Islet precursor cell (in vitro differentiated cells): Measurements from ENCODE around the gene MIEF2.

Source experiments
- DNase-seq: peaks from one replicate; pipeline ENCODE4 v3.0.0-alpha.2; 2018

Gene MIEF2

DNA sequence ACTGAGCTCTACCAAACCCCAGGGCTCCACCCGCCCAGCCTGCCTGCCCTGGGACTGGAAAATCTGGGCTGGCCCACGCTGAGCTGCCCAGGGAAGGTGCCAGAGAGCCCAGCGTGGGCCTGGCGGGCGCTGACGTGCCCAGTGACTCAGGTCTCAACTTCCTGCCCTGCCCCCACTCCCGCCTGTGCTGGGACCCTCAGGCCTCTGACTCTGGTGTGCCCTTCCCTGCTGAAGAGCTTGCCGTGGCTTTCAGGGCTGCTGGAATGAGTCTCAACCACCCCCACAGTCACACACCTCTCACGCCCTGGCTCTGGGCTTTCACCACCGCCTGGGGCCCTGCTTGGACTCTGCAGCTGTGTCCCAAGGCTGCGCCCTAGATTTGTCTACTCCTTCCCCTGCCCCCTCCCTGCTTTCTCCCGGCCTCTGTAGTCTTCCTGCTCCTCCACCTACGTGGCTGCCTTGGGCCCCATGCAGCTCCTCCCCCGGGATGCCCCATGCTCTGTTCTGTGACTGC is 24.7 kb upstream of the MIEF2 start:
- no peak for DNase-seq

GRCh38 chr17:18236494-18236893 is 24.0 kb upstream of the MIEF2 start:
- no peak for DNase-seq

DNA sequence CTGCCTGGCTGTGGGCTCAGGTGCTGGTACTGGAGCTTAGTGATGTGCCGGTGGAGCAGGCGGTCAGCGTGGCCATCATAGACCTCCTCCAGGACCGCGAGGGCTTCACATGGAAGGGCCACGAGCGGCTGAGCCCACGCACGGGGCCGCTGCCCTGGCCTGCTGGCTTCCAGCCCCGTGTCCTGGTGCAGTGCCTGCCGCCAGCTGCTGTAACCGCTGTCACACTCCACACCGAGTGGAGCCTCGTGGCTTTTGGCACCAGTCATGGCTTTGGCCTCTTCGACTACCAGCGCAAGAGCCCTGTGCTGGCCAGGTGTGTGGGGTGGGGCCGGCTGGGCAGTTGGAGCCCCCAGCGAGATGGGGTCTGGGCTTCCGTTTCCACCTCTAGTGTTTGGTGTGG is 23.0 kb upstream of the MIEF2 start:
- no peak for DNase-seq

DNA sequence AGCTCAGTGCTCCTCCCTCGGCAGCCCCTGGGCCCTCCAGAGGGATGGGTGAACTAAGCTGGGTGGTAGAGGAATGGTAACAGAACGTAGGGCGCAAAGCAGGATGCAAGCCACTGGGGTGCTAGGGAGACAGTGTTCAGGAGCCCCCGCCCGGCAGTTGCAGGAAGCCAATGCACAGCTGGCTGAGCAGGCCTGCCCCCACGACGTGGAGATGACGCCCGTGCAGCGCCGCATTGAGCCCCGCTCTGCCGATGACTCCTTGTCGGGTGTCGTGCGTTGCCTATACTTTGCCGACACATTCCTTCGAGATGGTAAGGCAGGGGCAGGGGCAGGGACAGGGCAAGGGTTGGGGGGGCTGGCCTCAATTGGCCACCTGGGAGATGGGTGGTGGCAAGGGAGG is 22.2 kb upstream of the MIEF2 start:
- no peak for DNase-seq

- DNase-seq, result no peak
Measured at GRCh38 chr17:18240449-18240848, 20.0 kb upstream of the MIEF2 start.

DNA sequence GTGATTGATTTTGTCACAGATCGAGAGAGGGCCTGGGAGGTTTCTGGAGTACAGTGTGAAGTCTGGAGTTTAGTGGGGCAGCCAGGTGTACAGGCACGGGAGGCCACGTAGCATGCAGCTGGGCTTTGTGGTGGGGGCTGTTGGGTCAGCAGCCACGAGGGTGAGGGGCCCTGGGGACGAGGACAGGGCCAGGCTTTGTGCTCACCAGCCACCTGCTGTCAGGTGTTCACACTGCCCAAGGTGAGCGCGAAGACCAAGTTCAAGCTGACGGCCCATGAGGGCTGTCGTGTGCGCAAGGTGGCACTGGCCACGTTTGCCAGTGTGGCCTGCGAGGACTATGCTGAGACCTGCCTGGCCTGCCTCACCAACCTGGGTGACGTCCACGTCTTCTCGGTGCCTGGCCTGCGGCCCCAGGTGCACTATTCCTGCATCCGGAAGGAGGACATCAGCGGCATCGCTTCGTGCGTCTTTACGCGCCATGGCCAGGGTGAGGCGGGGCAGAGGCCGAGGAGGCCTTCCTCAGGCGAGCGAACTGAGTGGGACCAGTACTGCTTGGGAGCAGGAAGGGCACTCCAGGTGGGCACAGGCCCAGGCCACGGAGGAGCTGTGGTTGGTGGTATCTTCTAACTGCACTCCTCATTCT is 19.1 kb upstream of the MIEF2 start:
- no peak for DNase-seq

GRCh38 chr17:18245038-18245776 is 15.3 kb upstream of the MIEF2 start:
- no peak for DNase-seq

- DNase-seq, result no peak
Measured at GRCh38 chr17:18246109-18246725, 14.2 kb upstream of the MIEF2 start.

- peak; percentile 92 for DNase-seq
Measured at GRCh38 chr17:18246880-18247612, 13.4 kb upstream of the MIEF2 start.

- no peak for DNase-seq
Measured at GRCh38 chr17:18247613-18248001, 12.9 kb upstream of the MIEF2 start.

DNA sequence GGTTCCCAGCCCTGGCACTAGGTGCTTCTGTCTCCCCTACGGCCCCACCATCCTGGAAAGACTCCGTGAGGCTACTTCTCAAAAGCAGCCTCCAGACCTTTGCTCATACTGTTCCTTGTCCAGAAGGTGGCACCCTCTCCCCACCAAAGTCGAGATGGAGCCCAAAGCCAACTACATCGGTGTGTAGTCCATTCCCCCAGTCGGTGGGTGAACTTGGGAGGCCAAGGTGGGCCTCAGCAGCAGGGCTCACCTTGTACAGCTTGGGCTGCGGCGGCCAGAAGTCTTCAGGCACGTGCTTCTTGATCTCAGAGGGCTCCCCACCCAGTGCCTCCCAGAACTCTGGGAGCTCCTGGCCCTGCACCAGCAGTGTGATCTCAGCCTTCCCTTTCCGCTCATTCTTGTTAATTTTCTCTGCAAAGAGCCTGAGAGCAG is 12.1 kb upstream of the MIEF2 start:
- DNase-seq, result peak; percentile 91

DNA sequence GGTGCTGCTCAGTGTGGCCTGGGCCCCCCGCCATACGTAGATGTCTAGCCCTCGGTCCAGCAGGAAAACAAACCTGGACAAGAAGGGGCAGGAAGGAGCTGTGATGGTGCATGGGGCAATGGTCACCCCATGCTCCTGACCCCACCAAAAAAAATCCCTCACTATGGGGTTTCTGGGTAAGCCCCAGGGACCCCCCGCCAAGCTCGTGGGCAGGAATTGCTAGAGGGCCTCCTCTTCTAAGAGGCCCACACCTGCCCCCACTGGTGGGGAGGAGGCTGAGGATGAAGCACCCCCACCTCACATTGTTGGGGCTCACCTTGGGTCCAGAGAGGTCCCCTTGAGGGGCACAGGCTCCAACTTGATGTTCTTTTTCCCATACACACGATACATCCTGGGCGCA is 11.7 kb upstream of the MIEF2 start:
- no peak for DNase-seq

DNA sequence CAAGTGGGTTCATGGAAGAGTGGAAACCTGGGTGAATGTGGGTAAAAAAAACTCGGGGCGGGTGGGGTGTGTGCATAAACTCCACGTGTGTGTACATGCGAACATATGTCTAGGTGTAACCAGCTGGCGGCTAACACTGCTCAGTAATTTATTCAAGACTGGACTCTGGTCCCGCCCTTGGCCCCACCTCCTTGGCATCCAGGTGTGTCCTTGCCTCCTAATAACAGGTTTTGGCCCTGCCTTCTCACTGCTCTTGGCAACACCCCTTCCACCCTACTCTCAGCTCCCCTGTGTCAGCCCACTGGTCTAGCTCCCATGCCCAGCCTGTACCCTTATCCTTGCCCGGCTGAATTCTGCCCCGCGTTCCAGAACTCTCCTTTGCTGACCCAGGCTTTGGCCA is 10.2 kb upstream of the MIEF2 start:
- DNase-seq, result no peak

DNA sequence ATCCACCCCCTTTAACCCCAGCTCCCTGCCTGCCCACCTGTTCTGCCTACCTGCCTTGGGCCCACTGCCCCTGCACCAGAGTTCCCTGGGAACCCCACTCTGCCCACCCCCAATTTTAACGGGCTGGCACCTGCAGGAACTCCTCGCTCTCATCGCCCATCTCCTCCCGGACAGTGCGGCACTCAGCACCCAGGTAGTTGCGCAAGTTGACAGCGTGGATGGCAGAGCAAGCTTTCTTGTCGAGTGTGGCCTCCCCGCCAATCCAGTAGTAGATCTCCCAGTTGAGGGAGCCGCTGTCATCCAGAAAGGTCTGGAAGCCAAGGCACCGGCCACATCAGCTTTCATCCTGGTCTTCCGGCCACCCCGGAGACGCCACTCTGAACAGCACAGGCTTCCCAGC is 9.8 kb upstream of the MIEF2 start:
- no peak for DNase-seq

- DNase-seq, result no peak
Measured at GRCh38 chr17:18251204-18251603, 9.3 kb upstream of the MIEF2 start.

GRCh38 chr17:18252160-18252559 is 8.3 kb upstream of the MIEF2 start:
- DNase-seq, result no peak

GRCh38 chr17:18253187-18253884 is 7.1 kb upstream of the MIEF2 start:
- DNase-seq, result no peak

DNA sequence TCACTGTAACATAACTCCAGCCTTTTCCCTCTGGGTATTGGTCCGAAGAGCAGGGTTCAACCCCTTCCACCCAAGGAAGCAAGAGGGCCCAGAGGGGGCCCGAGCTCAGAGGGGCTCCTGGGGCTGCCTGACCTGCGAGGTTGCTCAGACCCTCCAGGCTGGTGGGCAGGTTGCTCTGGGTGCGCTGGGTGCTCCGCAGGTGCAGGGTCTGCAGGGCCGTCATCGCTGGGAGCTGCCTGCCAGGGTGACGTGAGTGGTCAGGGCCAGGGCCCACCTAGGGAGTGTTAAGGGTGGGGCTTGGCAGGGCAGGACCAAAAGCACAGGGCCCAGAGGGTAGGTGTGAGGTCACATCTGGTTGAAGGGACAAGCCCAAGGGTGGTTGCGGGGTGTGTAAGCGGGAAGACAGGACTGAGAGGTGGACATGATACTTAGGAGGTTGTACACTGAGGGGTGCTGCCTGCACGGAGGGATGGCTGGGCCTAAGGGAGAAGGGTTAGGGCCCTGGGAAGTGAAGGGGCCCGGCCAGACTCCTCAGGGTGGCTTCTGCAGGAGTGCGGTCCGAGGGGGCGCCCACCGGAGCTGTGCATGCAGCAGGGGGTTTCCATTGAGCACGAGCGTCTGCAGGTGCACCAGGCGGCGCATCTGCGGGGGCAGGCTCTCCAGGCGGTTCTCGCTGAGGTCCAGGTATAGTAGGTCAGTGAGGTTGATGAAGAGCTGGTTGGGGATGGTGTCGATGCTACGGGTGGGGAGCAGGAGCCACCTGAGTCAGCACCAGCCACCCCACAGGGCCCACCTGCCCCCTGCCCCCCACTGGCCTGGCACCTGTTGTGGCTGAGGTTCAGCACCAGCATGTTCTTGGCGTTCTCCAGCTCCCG is 6.3 kb upstream of the MIEF2 start:
- DNase-seq, result no peak

GRCh38 chr17:18254888-18255649 is 5.4 kb upstream of the MIEF2 start:
- no peak for DNase-seq

DNA sequence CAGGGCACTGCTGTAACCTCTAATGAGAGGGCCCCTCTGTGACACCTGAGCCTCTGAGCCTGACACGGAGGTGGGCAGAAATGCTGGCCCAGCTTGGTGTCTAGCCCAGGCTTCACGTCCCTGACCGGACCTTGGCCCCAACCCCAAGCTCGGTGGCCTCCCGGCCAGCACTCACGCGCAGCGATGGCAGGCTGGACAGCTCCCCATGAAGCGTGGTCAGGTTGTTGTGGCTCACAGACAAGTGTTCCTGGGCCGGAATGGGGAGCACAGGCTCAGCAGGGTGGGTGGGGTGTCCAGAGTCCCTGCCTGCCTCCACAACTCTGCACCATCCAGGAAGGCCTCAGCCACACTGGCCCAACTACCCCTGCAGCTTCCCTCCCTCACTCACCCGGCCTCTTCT is 4.1 kb upstream of the MIEF2 start:
- DNase-seq, result no peak

DNA sequence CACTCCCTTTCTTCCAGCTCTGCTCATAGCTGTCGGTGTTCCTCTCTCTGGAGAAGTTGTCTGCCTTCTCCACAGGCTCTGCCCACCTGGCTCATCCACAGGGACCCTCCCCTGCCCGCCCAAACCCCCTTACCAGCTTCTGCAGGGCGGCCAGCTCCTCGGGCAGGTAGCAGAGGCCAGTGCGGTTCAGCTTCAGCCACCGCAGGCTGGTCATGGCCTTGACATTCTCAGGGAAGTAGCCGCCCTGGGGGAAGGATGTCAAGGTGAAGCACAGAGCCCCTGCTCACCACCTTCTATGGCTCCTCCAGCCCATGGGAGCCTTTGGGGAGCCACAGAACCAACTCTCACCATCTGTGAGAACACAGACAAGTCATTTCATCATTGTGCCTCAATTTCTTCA is 3.7 kb upstream of the MIEF2 start:
- DNase-seq, result no peak
